ENCODE results near the gene RAD51D. TPM values are rescaled to one million over a fixed set of nuclear protein-coding genes. Genes with fewer than 3 reads are reported as not detected.
"Not testable (repeated sequence)": the region's sequence is repeated elsewhere in the genome, so short reads cannot be mapped to it uniquely, and the experiment has no call there.

RAD51D gene
- total RNA-seq, 2 donors from 2014 or later = 8.7 to 14.2 TPM

- H3K27ac Mint-ChIP-seq = no peak overlapping the region
- no peak overlapping the region for H3K4me3 Mint-ChIP-seq
- DNase-seq = no peak
- peaks cover 10% of the 10 kb centered on the region for H3K36me3 Mint-ChIP-seq (ENCODE audit: low read depth)
- H3K4me1 Mint-ChIP-seq = peaks cover 4% of the 10 kb centered on the region
- ATAC-seq = no peak
- no peaks in the 10 kb centered on the region for H3K27me3 Mint-ChIP-seq
- H3K9me3 ChIP-seq (ENCODE audit: control insufficient read depth, low read length, poor library complexity, severe bottlenecking) = no peaks in the 10 kb centered on the region
Observed at GRCh38 chr17:35097776-35098175, 21.9 kb downstream of the RAD51D start.

GRCh38 chr17:35095741-35096140, 23.9 kb downstream of the RAD51D start:
- Mint-ChIP-seq H3K4me1 (peaks cover 4% of the 10 kb centered on the region), H3K4me3 (no peak overlapping the region), H3K27ac (no peak overlapping the region), H3K36me3 (ENCODE audit: low read depth) (peaks cover 8% of the 10 kb centered on the region), H3K27me3 (no peaks in the 10 kb centered on the region)
- H3K9me3 ChIP-seq (ENCODE audit: control insufficient read depth, low read length, poor library complexity, severe bottlenecking) = no peaks in the 10 kb centered on the region
- DNase-seq (no peak), ATAC-seq (no peak)

- Mint-ChIP-seq H3K27ac (no peak overlapping the region), H3K27me3 (no peaks in the 10 kb centered on the region), H3K4me3 (no peak overlapping the region), H3K36me3 (ENCODE audit: low read depth) (peaks cover 4% of the 10 kb centered on the region), H3K4me1 (peaks cover 4% of the 10 kb centered on the region)
- H3K9me3 ChIP-seq (ENCODE audit: control insufficient read depth, low read length, poor library complexity, severe bottlenecking) = no peaks in the 10 kb centered on the region
- no peak for ATAC-seq
- DNase-seq = no peak
Observed at GRCh38 chr17:35094902-35095301, 24.8 kb downstream of the RAD51D start.

GRCh38 chr17:35090707-35091106, 29.0 kb downstream of the RAD51D start:
- peaks cover 24% of the 10 kb centered on the region for H3K4me1 Mint-ChIP-seq
- not testable (repeated sequence) for H3K27me3 Mint-ChIP-seq; H3K36me3 Mint-ChIP-seq (ENCODE audit: low read depth); H3K9me3 ChIP-seq (ENCODE audit: control insufficient read depth, low read length, poor library complexity, severe bottlenecking); ATAC-seq; H3K4me3 Mint-ChIP-seq; DNase-seq
- peak overlapping the region; percentile 98 for H3K27ac Mint-ChIP-seq

GRCh38 chr17:35089586-35090296, 29.9 kb downstream of the RAD51D start:
- DNase-seq (peak in 2 of 3 donors; percentile 14 to 31), ATAC-seq (peak; percentile 32)
- no peaks in the 10 kb centered on the region for H3K27me3 Mint-ChIP-seq
- H3K9me3 ChIP-seq (ENCODE audit: control insufficient read depth, low read length, poor library complexity, severe bottlenecking) = no peaks in the 10 kb centered on the region
- H3K27ac Mint-ChIP-seq = peak overlapping the region; percentile 98
- peak overlapping the region; percentile 87 for H3K4me3 Mint-ChIP-seq
- peaks cover 29% of the 10 kb centered on the region for H3K4me1 Mint-ChIP-seq
- no peaks in the 10 kb centered on the region for H3K36me3 Mint-ChIP-seq (ENCODE audit: low read depth)

- peak overlapping the region; percentile 95 for H3K4me3 Mint-ChIP-seq
- no peaks in the 10 kb centered on the region for H3K36me3 Mint-ChIP-seq (ENCODE audit: low read depth)
- ATAC-seq (peak; percentile 88), DNase-seq (peak; percentile 89 to 93 (median 90))
- H3K27me3 Mint-ChIP-seq = no peaks in the 10 kb centered on the region
- peaks cover 29% of the 10 kb centered on the region for H3K4me1 Mint-ChIP-seq
- H3K9me3 ChIP-seq (ENCODE audit: control insufficient read depth, low read length, poor library complexity, severe bottlenecking) = no peaks in the 10 kb centered on the region
- peak overlapping the region; percentile 98 for H3K27ac Mint-ChIP-seq
Observed at GRCh38 chr17:35088881-35089585, 30.6 kb downstream of the RAD51D start.

GRCh38 chr17:35088356-35088880, 31.2 kb downstream of the RAD51D start:
- Mint-ChIP-seq H3K27me3 (no peaks in the 10 kb centered on the region), H3K4me3 (peak overlapping the region; percentile 95), H3K4me1 (peaks cover 32% of the 10 kb centered on the region), H3K27ac (peak overlapping the region; percentile 98), H3K36me3 (ENCODE audit: low read depth) (no peaks in the 10 kb centered on the region)
- H3K9me3 ChIP-seq (ENCODE audit: control insufficient read depth, low read length, poor library complexity, severe bottlenecking) = no peaks in the 10 kb centered on the region
- peak in 2 of 3 donors; percentile 15 to 20 for DNase-seq
- no peak for ATAC-seq

GRCh38 chr17:35087731-35088355, 31.8 kb downstream of the RAD51D start:
- H3K36me3 Mint-ChIP-seq (ENCODE audit: low read depth) = no peaks in the 10 kb centered on the region
- DNase-seq = peak in 1 of 3 donors; percentile 15
- ATAC-seq = no peak
- H3K27ac Mint-ChIP-seq = peak overlapping the region; percentile 98
- H3K27me3 Mint-ChIP-seq = no peaks in the 10 kb centered on the region
- H3K4me1 Mint-ChIP-seq = peaks cover 38% of the 10 kb centered on the region
- no peaks in the 10 kb centered on the region for H3K9me3 ChIP-seq (ENCODE audit: control insufficient read depth, low read length, poor library complexity, severe bottlenecking)
- peak overlapping the region; percentile 95 for H3K4me3 Mint-ChIP-seq

GRCh38 chr17:35086931-35087573, 32.6 kb downstream of the RAD51D start:
- H3K36me3 Mint-ChIP-seq (ENCODE audit: low read depth) = no peaks in the 10 kb centered on the region
- peak overlapping the region; percentile 95 for H3K4me3 Mint-ChIP-seq
- DNase-seq (no peak), ATAC-seq (no peak)
- peaks cover 45% of the 10 kb centered on the region for H3K4me1 Mint-ChIP-seq
- H3K9me3 ChIP-seq (ENCODE audit: control insufficient read depth, low read length, poor library complexity, severe bottlenecking) = no peaks in the 10 kb centered on the region
- H3K27me3 Mint-ChIP-seq = no peaks in the 10 kb centered on the region
- peak overlapping the region; percentile 98 for H3K27ac Mint-ChIP-seq

- Mint-ChIP-seq H3K4me1 (peaks cover 47% of the 10 kb centered on the region), H3K27me3 (no peaks in the 10 kb centered on the region), H3K4me3 (peak overlapping the region; percentile 95), H3K27ac (peak overlapping the region; percentile 98), H3K36me3 (ENCODE audit: low read depth) (no peaks in the 10 kb centered on the region)
- ATAC-seq (no peak), DNase-seq (no peak)
- H3K9me3 ChIP-seq (ENCODE audit: control insufficient read depth, low read length, poor library complexity, severe bottlenecking) = no peaks in the 10 kb centered on the region
Observed at GRCh38 chr17:35086164-35086563, 33.5 kb downstream of the RAD51D start.

- H3K27ac Mint-ChIP-seq = peak overlapping the region; percentile 98
- no peaks in the 10 kb centered on the region for H3K27me3 Mint-ChIP-seq
- H3K4me3 Mint-ChIP-seq = no peak overlapping the region
- ATAC-seq (no peak), DNase-seq (no peak)
- no peaks in the 10 kb centered on the region for H3K36me3 Mint-ChIP-seq (ENCODE audit: low read depth)
- peaks cover 57% of the 10 kb centered on the region for H3K4me1 Mint-ChIP-seq
- H3K9me3 ChIP-seq (ENCODE audit: control insufficient read depth, low read length, poor library complexity, severe bottlenecking) = no peaks in the 10 kb centered on the region
Observed at GRCh38 chr17:35084987-35085386, 34.7 kb downstream of the RAD51D start.

- no peaks in the 10 kb centered on the region for H3K9me3 ChIP-seq (ENCODE audit: control insufficient read depth, low read length, poor library complexity, severe bottlenecking)
- no peak for DNase-seq
- Mint-ChIP-seq H3K4me1 (peaks cover 60% of the 10 kb centered on the region), H3K4me3 (peak overlapping the region; percentile 9), H3K36me3 (ENCODE audit: low read depth) (no peaks in the 10 kb centered on the region), H3K27ac (peak overlapping the region; percentile 93), H3K27me3 (no peaks in the 10 kb centered on the region)
- no peak for ATAC-seq
Observed at GRCh38 chr17:35083071-35083470, 36.6 kb downstream of the RAD51D start.
